Jurkat, Clone E6-1 (cell line): Measurements from ENCODE around the gene OBI1.

Source experiments
- DNase-seq: peaks from one replicate; pipeline ENCODE4 v3.0.0-alpha.2; 2011; ENCODE audit warnings: low read depth, low spot score
- H3K4me3 ChIP-seq: 2 replicates; pipeline ENCODE4 v1.5.1; 2011; ENCODE audit warnings: mild to moderate bottlenecking, low read length, control low read depth, moderate library complexity

OBI1 gene

GRCh38 chr13:78594456-78594975 is 64.4 kb downstream of the OBI1 start:
- DNase-seq, result no peak
- H3K4me3 ChIP-seq, result no peak overlapping the region

- no peak for DNase-seq
- no peak overlapping the region for H3K4me3 ChIP-seq
Measured at GRCh38 chr13:78593652-78594455, 65.1 kb downstream of the OBI1 start.

- DNase-seq, result no peak
- H3K4me3 ChIP-seq, result no peak overlapping the region
Measured at GRCh38 chr13:78593129-78593528, 65.8 kb downstream of the OBI1 start.

- no peak overlapping the region for H3K4me3 ChIP-seq
- DNase-seq, result no peak
Measured at GRCh38 chr13:78592584-78592983, 66.4 kb downstream of the OBI1 start.

GRCh38 chr13:78589206-78589605 is 69.7 kb downstream of the OBI1 start:
- DNase-seq, result no peak

GRCh38 chr13:78587395-78587794 is 71.6 kb downstream of the OBI1 start:
- no peak for DNase-seq
- no peak overlapping the region for H3K4me3 ChIP-seq

More at GRCh38 chr13:78589206-78589605, 69.7 kb downstream of the OBI1 start:
- no peak overlapping the region for H3K4me3 ChIP-seq

GRCh38 chr13:78586706-78587105 is 72.2 kb downstream of the OBI1 start:
- H3K4me3 ChIP-seq, result no peak overlapping the region
- DNase-seq, result no peak

- no peak for DNase-seq
- no peak overlapping the region for H3K4me3 ChIP-seq
Measured at GRCh38 chr13:78576261-78576660, 82.7 kb downstream of the OBI1 start.

GRCh38 chr13:78572459-78572858 is 86.5 kb downstream of the OBI1 start:
- DNase-seq, result no peak
- H3K4me3 ChIP-seq, result no peak overlapping the region

GRCh38 chr13:78569029-78569428 is 89.9 kb downstream of the OBI1 start:
- DNase-seq, result no peak
- no peak overlapping the region for H3K4me3 ChIP-seq

- DNase-seq, result no peak
- H3K4me3 ChIP-seq, result no peak overlapping the region
Measured at GRCh38 chr13:78566631-78567030, 92.3 kb downstream of the OBI1 start.
